PC-3 (cell line): ENCODE results near the gene CEP41. TPM values are rescaled to one million over a fixed set of nuclear protein-coding genes. Genes with fewer than 3 reads are reported as not detected.

Source experiments
- ATAC-seq: fragments of 200-7000 bp; cut with Tn5 transposase; 2 replicates; pipeline ENCODE4 v1.9.1; 2020; ENCODE audit warnings: mild to moderate bottlenecking, moderate library complexity
- BruUV-seq: library from RNA; stranded (reverse); fragments of 400-500 nt; replicated peaks from 2 replicates; lab custom pipeline; 2021; lab: Mats Ljungman, UMichigan
- CTCF ChIA-PET: fragments of 300-600 bp; sonication (Branson Sonifier 250); formaldehyde crosslinking; loops from one replicate; lab custom pipeline; 2022; ENCODE audit warnings: antibody characterized with exemption; lab: Charles Lee
- POLR2A ChIA-PET: fragments of 300-600 bp; sonication (Branson Sonifier 250); formaldehyde crosslinking; loops from one replicate; lab custom pipeline; 2022; ENCODE audit warnings: antibody characterized with exemption; ENCODE audit not compliant: unreplicated experiment; lab: Charles Lee
- DNase-seq: peaks from one replicate; pipeline ENCODE4 v3.0.0-alpha.2; 2015
- H2AFZ ChIP-seq: fragments of 300-600 bp; sonication (generic); 2 replicates; pipeline ENCODE4 v1.6.0; 2016; ENCODE audit warnings: antibody characterized with exemption, low read length
- H3F3A ChIP-seq: fragments of 300-600 bp; sonication (generic); one replicate; pipeline ENCODE4 v1.6.0; 2017; ENCODE audit warnings: antibody characterized with exemption, low read length, control low read depth, mild to moderate bottlenecking; ENCODE audit not compliant: unreplicated experiment
- H3K27ac ChIP-seq: fragments of 300-600 bp; sonication (generic); 2 replicates; pipeline ENCODE4 v1.5.1; 2016; ENCODE audit warnings: mild to moderate bottlenecking, low read length
- H3K27me3 ChIP-seq: fragments of 300-600 bp; sonication (generic); 2 replicates; pipeline ENCODE4 v1.6.1; 2016; ENCODE audit warnings: low read length, mixed read lengths
- H3K36me3 ChIP-seq: fragments of 300-600 bp; sonication (generic); 2 replicates; pipeline ENCODE4 v1.6.1; 2016; ENCODE audit warnings: low read depth, mixed run types, low read length, mixed read lengths
- H3K4me1 ChIP-seq: fragments of 300-600 bp; sonication (generic); 2 replicates; pipeline ENCODE4 v1.5.1; 2016; ENCODE audit warnings: low read length; ENCODE audit not compliant: insufficient read depth
- H3K4me2 ChIP-seq: fragments of 300-600 bp; sonication (generic); 2 replicates; pipeline ENCODE4 v1.6.0; 2016; ENCODE audit warnings: low read length
- H3K4me3 ChIP-seq: fragments of 300-600 bp; sonication (generic); 2 replicates; pipeline ENCODE4 v1.5.1; 2016; ENCODE audit warnings: mild to moderate bottlenecking, low read length, mixed read lengths
- H3K79me2 ChIP-seq: fragments of 300-600 bp; sonication (generic); 2 replicates; pipeline ENCODE4 v1.6.1; 2017; ENCODE audit warnings: low read length, mixed read lengths
- H3K9ac ChIP-seq: fragments of 300-600 bp; sonication (generic); 2 replicates; pipeline ENCODE4 v1.6.0; 2016; ENCODE audit warnings: mild to moderate bottlenecking, low read length
- H3K9me2 ChIP-seq: fragments of 300-600 bp; sonication (generic); replicated peaks from 2 replicates; pipeline ENCODE4 v1.6.1; 2016; ENCODE audit warnings: mixed run types, low read length, mixed read lengths
- H3K9me3 ChIP-seq: fragments of 300-600 bp; sonication (generic); 2 replicates; pipeline ENCODE4 v1.6.1; 2016; ENCODE audit warnings: low read length, mixed read lengths
- H4K20me1 ChIP-seq: fragments of 300-600 bp; sonication (generic); 2 replicates; pipeline ENCODE4 v1.6.1; 2016; ENCODE audit warnings: low read length, mixed read lengths
- CTCF ChIP-seq: fragments of 300-600 bp; sonication (generic); conservative IDR thresholded peaks from 2 replicates; pipeline ENCODE4 v1.5.1; 2017; ENCODE audit warnings: antibody characterized with exemption, low read depth, mild to moderate bottlenecking, low read length
- EZH2 ChIP-seq: fragments of 300-600 bp; sonication (generic); IDR thresholded peaks from one replicate; pipeline ENCODE4 v1.6.1; 2017; ENCODE audit warnings: antibody characterized with exemption, mild to moderate bottlenecking, low read length; ENCODE audit not compliant: unreplicated experiment
- EZH2phosphoT487 ChIP-seq: fragments of 300-600 bp; sonication (generic); IDR thresholded peaks from 2 replicates; pipeline ENCODE4 v1.6.1; 2018; ENCODE audit warnings: mild to moderate bottlenecking, antibody characterized with exemption, low read length, borderline replicate concordance
- intact Hi-C: fragments of 100-400 bp; cut with micrococcal nuclease; formaldehyde crosslinking; loops from 2 replicates; pipeline ENCODE4 v1.9.0; 2023
- total RNA-seq: library from RNA; depleted of rRNA; stranded (reverse); fragments of >200 nt; gene quantifications from 2 replicates; pipeline ENCODE4 v1.2.3, GENCODE V29; 2014

CEP41 gene
- total RNA-seq, 1 experiment from 2014 or later: 10.4 TPM

- intact Hi-C loops: loop anchor here (1.0 to 10.0 kb wide), 6 partner anchors 20 to 346 kb away; partner anchors contain the start of genes CEP41 and KLHDC10
- H3K4me1 ChIP-seq: peaks cover 33% of the 10 kb centered on the region
- H3F3A ChIP-seq: no peaks in the 10 kb centered on the region
- TF ChIP-seq EZH2: no peak
- no peak for TF ChIP-seq EZH2phosphoT487
- TF ChIP-seq CTCF: no peak
- peak overlapping the region; percentile 7; the same call in 1 of the 2 replicates for H3K9ac ChIP-seq
- no peak overlapping the region for H3K4me3 ChIP-seq
- no TSS peak for BruUV-seq
- peak; percentile 80 for ATAC-seq
- H4K20me1 ChIP-seq: no peaks in the 10 kb centered on the region
- peak; percentile 64 for DNase-seq
- no peaks in the 10 kb centered on the region for H3K9me3 ChIP-seq
- no peaks in the 10 kb centered on the region for H3K27me3 ChIP-seq
- H3K27ac ChIP-seq: peak overlapping the region; percentile 63
- H3K9me2 ChIP-seq: no peaks in the 10 kb centered on the region
- no peak overlapping the region for H2AFZ ChIP-seq
- peak overlapping the region; percentile 53 for H3K4me2 ChIP-seq
- H3K79me2 ChIP-seq: no peaks in the 10 kb centered on the region
- ChIA-PET CTCF (no interaction called here), POLR2A (no interaction called here)
- no peaks in the 10 kb centered on the region for H3K36me3 ChIP-seq
Measured at GRCh38 chr7:130420943-130421578, 19.8 kb downstream of the CEP41 start.

- ATAC-seq: peak; percentile 37
- no peak overlapping the region for H3K27ac ChIP-seq
- H3K9me2 ChIP-seq: no peaks in the 10 kb centered on the region
- no peak for TF ChIP-seq EZH2phosphoT487
- TF ChIP-seq CTCF: no peak
- no peak for TF ChIP-seq EZH2
- no TSS peak for BruUV-seq
- no peaks in the 10 kb centered on the region for H3K9me3 ChIP-seq
- H3F3A ChIP-seq: no peaks in the 10 kb centered on the region
- H3K4me3 ChIP-seq: no peak overlapping the region
- H3K4me2 ChIP-seq: no peak overlapping the region
- peak; percentile 36 for DNase-seq
- peaks cover 33% of the 10 kb centered on the region for H3K4me1 ChIP-seq
- no peaks in the 10 kb centered on the region for H3K27me3 ChIP-seq
- no peak overlapping the region for H2AFZ ChIP-seq
- intact Hi-C loops: loop anchor here (2.0 to 10.0 kb wide), 4 partner anchors 63 to 345 kb away; partner anchors contain the start of gene KLHDC10
- no peaks in the 10 kb centered on the region for H3K79me2 ChIP-seq
- H3K36me3 ChIP-seq: no peaks in the 10 kb centered on the region
- no peaks in the 10 kb centered on the region for H4K20me1 ChIP-seq
- no peak overlapping the region for H3K9ac ChIP-seq
- POLR2A ChIA-PET: no interaction called here
- CTCF ChIA-PET: no interaction called here
Measured at GRCh38 chr7:130419658-130420057, 21.2 kb downstream of the CEP41 start.

GRCh38 chr7:130418306-130418705 lies 22.5 kb downstream of the CEP41 start:
- H3F3A ChIP-seq: no peaks in the 10 kb centered on the region
- H2AFZ ChIP-seq: no peak overlapping the region
- no peak overlapping the region for H3K4me2 ChIP-seq
- BruUV-seq: no TSS peak
- no peak for TF ChIP-seq CTCF
- TF ChIP-seq EZH2: no peak
- no peak for TF ChIP-seq EZH2phosphoT487
- intact Hi-C loops: no loop called here
- H3K27me3 ChIP-seq: no peaks in the 10 kb centered on the region
- peaks cover 33% of the 10 kb centered on the region for H3K4me1 ChIP-seq
- no peaks in the 10 kb centered on the region for H4K20me1 ChIP-seq
- ChIA-PET CTCF (no interaction called here), POLR2A (no interaction called here)
- no peak overlapping the region for H3K27ac ChIP-seq
- no peak overlapping the region for H3K9ac ChIP-seq
- no peak overlapping the region for H3K4me3 ChIP-seq
- DNase-seq: peak; percentile 12
- no peaks in the 10 kb centered on the region for H3K36me3 ChIP-seq
- no peaks in the 10 kb centered on the region for H3K79me2 ChIP-seq
- ATAC-seq: no peak
- no peaks in the 10 kb centered on the region for H3K9me3 ChIP-seq
- H3K9me2 ChIP-seq: no peaks in the 10 kb centered on the region
